OCI-M1 (cell line): ENCODE measurements around the gene SPINK4.

Source experiments
- DNase-seq: peaks from one replicate; lab custom pipeline; 2025; lab: John Stamatoyannopoulos, UW

Gene SPINK4

DNA sequence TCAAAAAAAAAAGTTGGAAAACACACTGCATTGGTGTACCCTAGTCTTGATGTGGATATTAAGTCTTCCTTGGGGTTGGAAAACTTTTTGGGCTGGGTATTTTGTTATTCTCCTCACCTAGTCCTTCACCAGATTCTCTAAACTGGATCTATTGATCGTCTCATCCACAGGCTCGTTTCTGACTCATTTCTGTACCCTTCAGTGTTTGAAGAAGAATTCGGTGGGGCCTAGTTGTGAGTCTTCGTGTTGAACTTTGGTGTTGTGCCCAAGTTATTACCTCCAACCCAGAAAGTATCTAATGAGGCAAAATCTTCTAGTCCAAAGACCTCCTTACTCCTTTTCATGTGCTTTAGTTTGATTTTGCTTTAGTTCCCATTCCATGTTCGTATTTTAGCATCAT lies 51.9 kb downstream of the SPINK4 start:
- DNase-seq: no peak

- DNase-seq: no peak
These were observed 53.8 kb downstream of the SPINK4 start for GRCh38 chr9:33293782-33294181.

- DNase-seq: no peak
These were observed 54.9 kb downstream of the SPINK4 start for GRCh38 chr9:33294670-33295432.

DNA sequence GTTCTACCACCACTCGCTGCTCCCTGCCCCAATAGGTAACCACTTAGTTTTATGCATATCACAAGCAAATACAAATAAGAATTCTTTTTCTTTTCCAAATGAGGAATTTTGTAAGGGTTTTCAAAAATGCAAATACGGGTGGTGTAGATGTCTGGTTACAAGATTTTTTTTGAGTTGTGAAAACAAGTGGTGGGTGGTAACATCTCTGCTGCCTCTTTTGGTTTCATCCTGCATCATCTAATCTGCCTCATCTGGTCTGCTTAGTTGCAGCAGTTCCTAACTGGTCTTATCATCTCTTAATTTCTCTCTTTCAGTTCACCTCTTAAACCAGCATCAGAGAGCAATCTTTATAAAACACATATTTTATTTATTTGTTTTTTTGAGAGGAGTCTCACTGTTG lies 55.6 kb downstream of the SPINK4 start:
- no peak for DNase-seq

GRCh38 chr9:33297432-33297831 lies 57.5 kb downstream of the SPINK4 start:
- DNase-seq: peak; percentile 86
